MM.1S (cell line): Measurements from ENCODE around the gene CCDC71L.
"Not testable (repeated sequence)": the region's sequence is repeated elsewhere in the genome, so short reads cannot be mapped to it uniquely, and the experiment has no call there.

ENCODE experiments used
- DNase-seq: peaks from one replicate; pipeline ENCODE4 v3.0.0-alpha.2; 2015
- H2AFZ ChIP-seq: fragments of 300-600 bp; sonication (generic); 2 replicates; pipeline ENCODE4 v1.6.0; 2016; ENCODE audit warnings: antibody characterized with exemption, low read length
- H3F3A ChIP-seq: fragments of 300-600 bp; sonication (generic); 2 replicates; pipeline ENCODE4 v1.6.1; 2016; ENCODE audit warnings: mild to moderate bottlenecking, antibody characterized with exemption, low read length, moderate library complexity, mixed read lengths; ENCODE audit not compliant: insufficient read depth
- H3K27ac ChIP-seq: fragments of 300-600 bp; sonication (generic); 2 replicates; pipeline ENCODE4 v1.5.1; 2016; ENCODE audit warnings: mild to moderate bottlenecking, low read length
- H3K27me3 ChIP-seq: fragments of 300-600 bp; sonication (generic); replicated peaks from 2 replicates; pipeline ENCODE4 v1.6.0; 2016; ENCODE audit warnings: low read length; ENCODE audit not compliant: insufficient read depth
- H3K36me3 ChIP-seq: fragments of 300-600 bp; sonication (generic); replicated peaks from 2 replicates; pipeline ENCODE4 v1.6.1; 2016; ENCODE audit warnings: mild to moderate bottlenecking, low read length, mixed read lengths; ENCODE audit not compliant: insufficient read depth
- H3K4me1 ChIP-seq: fragments of 300-600 bp; sonication (generic); 2 replicates; pipeline ENCODE4 v1.6.1; 2016; ENCODE audit warnings: low read length, mixed read lengths
- H3K4me2 ChIP-seq: fragments of 300-600 bp; sonication (generic); 2 replicates; pipeline ENCODE4 v1.6.0; 2016; ENCODE audit warnings: low read depth, low read length
- H3K4me3 ChIP-seq: fragments of 300-600 bp; sonication (generic); 2 replicates; pipeline ENCODE4 v1.5.1; 2016; ENCODE audit warnings: low read length, mixed read lengths
- H3K79me2 ChIP-seq: fragments of 300-600 bp; sonication (generic); 2 replicates; pipeline ENCODE4 v1.6.1; 2016; ENCODE audit warnings: mixed run types, low read length, mixed read lengths
- H3K9ac ChIP-seq: fragments of 300-600 bp; sonication (generic); 2 replicates; pipeline ENCODE4 v1.6.1; 2016; ENCODE audit warnings: low read length, mixed read lengths
- H3K9me2 ChIP-seq: fragments of 300-600 bp; sonication (generic); replicated peaks from 2 replicates; pipeline ENCODE4 v1.6.1; 2016; ENCODE audit warnings: mild to moderate bottlenecking, low read length, mixed read lengths; ENCODE audit not compliant: insufficient read depth
- H3K9me3 ChIP-seq: fragments of 300-600 bp; sonication (generic); replicated peaks from 2 replicates; pipeline ENCODE4 v1.6.1; 2016; ENCODE audit warnings: mild to moderate bottlenecking, low read length, mixed read lengths; ENCODE audit not compliant: insufficient read depth
- H4K20me1 ChIP-seq: fragments of 300-600 bp; sonication (generic); 2 replicates; pipeline ENCODE4 v1.6.1; 2016; ENCODE audit warnings: mild to moderate bottlenecking, low read length, moderate library complexity, mixed read lengths; ENCODE audit not compliant: insufficient read depth
- CTCF ChIP-seq: fragments of 300-600 bp; sonication (generic); IDR thresholded peaks from 2 replicates; pipeline ENCODE4 v1.5.1; 2016; ENCODE audit warnings: antibody characterized with exemption, low read length, mixed read lengths
- EZH2 ChIP-seq: fragments of 300-600 bp; sonication (generic); optimal IDR thresholded peaks from 2 replicates; pipeline ENCODE3; 2017; ENCODE audit warnings: low read depth, mild to moderate bottlenecking, antibody characterized with exemption, low read length, mixed read lengths
- EZH2phosphoT487 ChIP-seq: fragments of 300-600 bp; sonication (generic); IDR thresholded peaks from 2 replicates; pipeline ENCODE4 v1.6.1; 2018; ENCODE audit warnings: antibody characterized with exemption, low read length

The CCDC71L gene

GRCh38 chr7:106681815-106682495, 21.0 kb upstream of the CCDC71L start:
- no peak overlapping the region for H3K9ac ChIP-seq
- H3K27me3 ChIP-seq = no peaks in the 10 kb centered on the region
- H3K4me2 ChIP-seq = no peak overlapping the region
- no peaks in the 10 kb centered on the region for H3F3A ChIP-seq
- no peaks in the 10 kb centered on the region for H3K79me2 ChIP-seq
- TF ChIP-seq EZH2phosphoT487 = no peak
- TF ChIP-seq CTCF = no peak
- no peak for TF ChIP-seq EZH2
- no peak overlapping the region for H3K4me3 ChIP-seq
- H3K9me3 ChIP-seq = no peaks in the 10 kb centered on the region
- H3K9me2 ChIP-seq = no peaks in the 10 kb centered on the region
- DNase-seq = no peak
- H3K4me1 ChIP-seq = no peaks in the 10 kb centered on the region
- H2AFZ ChIP-seq = no peak overlapping the region
- no peak overlapping the region for H3K27ac ChIP-seq
- no peaks in the 10 kb centered on the region for H4K20me1 ChIP-seq
- no peaks in the 10 kb centered on the region for H3K36me3 ChIP-seq

DNA sequence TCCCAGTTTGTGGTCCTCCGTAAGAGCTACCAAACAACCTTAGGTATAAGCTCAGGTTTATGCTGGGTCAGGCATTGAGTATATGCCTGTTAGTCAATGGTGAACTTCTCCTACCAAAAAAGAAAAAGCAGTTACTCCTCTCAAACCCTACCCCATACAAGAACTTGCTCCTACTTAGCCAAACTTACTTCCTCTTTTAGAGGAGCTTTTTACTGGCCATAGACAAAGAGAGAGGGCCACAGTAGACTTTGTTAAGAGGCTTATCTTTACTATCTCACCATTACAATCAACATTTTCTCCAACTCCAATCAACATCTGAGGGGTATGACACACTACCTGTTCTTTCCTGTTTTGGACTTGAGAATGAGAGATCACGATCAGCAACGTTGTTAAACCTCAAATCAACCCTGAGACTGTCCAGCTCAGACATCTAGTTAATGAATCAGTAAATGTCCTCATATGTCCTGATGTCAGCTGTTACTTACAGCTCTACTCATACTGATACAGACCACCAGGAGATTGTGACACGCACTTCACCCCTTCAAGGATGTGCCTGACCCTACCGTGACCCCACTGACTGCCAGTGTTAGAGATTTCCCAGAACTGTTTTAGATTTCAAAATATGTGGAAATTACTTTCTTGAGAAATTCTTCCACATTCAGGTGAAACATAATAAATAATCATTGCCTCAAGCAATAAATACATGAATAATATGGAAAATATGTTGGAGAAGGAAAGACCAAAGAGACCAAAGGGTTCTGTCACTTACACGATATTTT, 18.4 kb upstream of the CCDC71L start:
- Histone ChIP-seq H2AFZ (no peak overlapping the region), H4K20me1 (no peaks in the 10 kb centered on the region), H3K4me1 (no peaks in the 10 kb centered on the region), H3K27me3 (no peaks in the 10 kb centered on the region), H3K9me2 (no peaks in the 10 kb centered on the region), H3K9me3 (no peaks in the 10 kb centered on the region), H3K4me3 (no peak overlapping the region), H3K79me2 (no peaks in the 10 kb centered on the region), H3F3A (no peaks in the 10 kb centered on the region), H3K4me2 (no peak overlapping the region), H3K36me3 (no peaks in the 10 kb centered on the region), H3K27ac (no peak overlapping the region), H3K9ac (no peak overlapping the region)
- TF ChIP-seq EZH2phosphoT487 (no peak), EZH2 (no peak), CTCF (no peak)
- DNase-seq = no peak

- Histone ChIP-seq H2AFZ (no peak overlapping the region), H3K36me3 (no peaks in the 10 kb centered on the region), H3K79me2 (no peaks in the 10 kb centered on the region), H3F3A (no peaks in the 10 kb centered on the region), H3K27ac (no peak overlapping the region), H4K20me1 (no peaks in the 10 kb centered on the region), H3K4me1 (no peaks in the 10 kb centered on the region), H3K9me3 (no peaks in the 10 kb centered on the region), H3K4me3 (no peak overlapping the region), H3K9ac (no peak overlapping the region), H3K9me2 (no peaks in the 10 kb centered on the region), H3K27me3 (no peaks in the 10 kb centered on the region), H3K4me2 (no peak overlapping the region)
- DNase-seq = no peak
- TF ChIP-seq EZH2 (no peak), EZH2phosphoT487 (no peak), CTCF (no peak)
Measured at GRCh38 chr7:106678795-106679152, 17.8 kb upstream of the CCDC71L start.

DNA sequence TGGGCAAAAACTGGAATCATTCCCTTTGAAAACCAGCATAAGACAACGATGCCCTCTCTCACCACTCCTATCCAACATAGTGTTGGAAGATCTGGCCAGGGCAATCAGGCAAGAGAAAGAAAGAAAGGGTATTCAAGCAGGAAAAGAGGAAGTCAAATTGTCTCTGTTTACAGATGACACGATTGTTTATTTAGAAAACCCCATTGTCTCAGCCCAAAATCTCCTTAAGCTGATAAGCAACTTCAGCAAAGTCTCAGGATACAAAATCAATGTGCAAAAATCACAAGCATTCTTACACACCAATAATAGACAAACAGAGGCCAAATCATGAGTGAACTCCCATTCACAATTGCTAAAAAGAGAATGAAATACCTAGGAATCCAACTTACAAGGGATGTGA, 15.5 kb upstream of the CCDC71L start:
- H3K9me2 ChIP-seq, H3K4me2 ChIP-seq, H3K79me2 ChIP-seq, H2AFZ ChIP-seq, H3K27ac ChIP-seq, H3K4me3 ChIP-seq, H3F3A ChIP-seq, DNase-seq, H3K9ac ChIP-seq, H3K9me3 ChIP-seq, H3K4me1 ChIP-seq, H3K36me3 ChIP-seq, H3K27me3 ChIP-seq, H4K20me1 ChIP-seq: not testable (repeated sequence)

DNA sequence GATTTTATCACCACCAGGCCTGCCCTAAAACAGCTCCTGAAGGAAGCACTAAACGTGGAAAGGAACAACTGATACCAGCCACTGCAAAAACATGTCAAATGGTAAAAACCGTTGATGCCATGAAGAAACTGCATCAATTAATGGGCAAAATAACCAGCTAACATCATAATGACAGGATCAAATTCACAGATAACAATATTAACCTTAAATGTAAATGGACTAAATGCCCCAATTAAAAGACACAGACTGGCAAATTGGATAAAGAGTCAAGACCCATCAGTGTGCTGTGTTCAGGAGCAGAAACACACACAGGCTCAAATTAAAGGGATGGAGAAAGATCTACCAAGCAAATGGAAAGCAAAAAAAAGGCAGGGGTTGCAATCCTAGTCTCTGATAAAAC, 12.7 kb upstream of the CCDC71L start:
- not testable (repeated sequence) for H3K4me3 ChIP-seq, H3K27me3 ChIP-seq, H3K9me3 ChIP-seq, H3K9ac ChIP-seq, H3F3A ChIP-seq, H3K36me3 ChIP-seq, H2AFZ ChIP-seq, H3K27ac ChIP-seq, H3K4me2 ChIP-seq, H4K20me1 ChIP-seq, H3K4me1 ChIP-seq, H3K9me2 ChIP-seq, H3K79me2 ChIP-seq, DNase-seq
